DND-41 (cell line): ENCODE data around the gene LRP6.

Experiments
- ATAC-seq: fragments of 200-7000 bp; cut with Tn5 transposase; 3 replicates; pipeline ENCODE4 v1.9.1; 2021; ENCODE audit warnings: low read depth; ENCODE audit not compliant: insufficient read depth
- DNase-seq: peaks from one replicate; pipeline ENCODE4 v3.0.0-alpha.2; 2020
- H2AFZ ChIP-seq: 2 replicates; pipeline ENCODE4 v1.6.0; 2012; ENCODE audit warnings: low read depth, low read length
- H3K27ac ChIP-seq: 2 replicates; pipeline ENCODE4 v1.5.1; 2012; ENCODE audit warnings: low read length, inconsistent platforms
- H3K27me3 ChIP-seq: fragments of 200-600 bp; sonication (generic); 2 replicates; pipeline ENCODE4 v1.6.0; 2012; ENCODE audit warnings: low read length, mild to moderate bottlenecking, inconsistent platforms; ENCODE audit not compliant: insufficient read depth, poor library complexity
- H3K36me3 ChIP-seq: 2 replicates; pipeline ENCODE4 v1.5.1; 2012; ENCODE audit warnings: low read length, inconsistent platforms; ENCODE audit not compliant: insufficient read depth
- H3K4me1 ChIP-seq: 2 replicates; pipeline ENCODE4 v1.5.1; 2012; ENCODE audit warnings: mild to moderate bottlenecking, low read length; ENCODE audit not compliant: insufficient read depth
- H3K4me2 ChIP-seq: 2 replicates; pipeline ENCODE4 v1.6.0; 2012; ENCODE audit warnings: mild to moderate bottlenecking, moderate library complexity, low read length, inconsistent platforms; ENCODE audit not compliant: insufficient read depth
- H3K4me3 ChIP-seq, 2 experiments: fragments of 200-600 bp in 1 of 2; shearing (Covaris generic) in 1 of 2; 2 replicates each; pipeline ENCODE4 v1.5.1; 2012 to 2016; ENCODE audit warnings: inconsistent platforms in 2 of 2, low read length in 2 of 2, mild to moderate bottlenecking in 2 of 2, low read depth in 1 of 2, moderate library complexity in 1 of 2
- H3K79me2 ChIP-seq: 2 replicates; pipeline ENCODE4 v1.6.0; 2012; ENCODE audit warnings: low read length, inconsistent platforms; ENCODE audit not compliant: insufficient read depth
- H3K9ac ChIP-seq: 2 replicates; pipeline ENCODE4 v1.6.0; 2012; ENCODE audit warnings: low read depth, mild to moderate bottlenecking, inconsistent platforms, low read length, moderate library complexity
- H3K9me3 ChIP-seq: 2 replicates; pipeline ENCODE4 v1.5.1; 2012; ENCODE audit warnings: low read length, moderate library complexity, mild to moderate bottlenecking, inconsistent platforms; ENCODE audit not compliant: insufficient read depth, severe bottlenecking
- H4K20me1 ChIP-seq: 2 replicates; pipeline ENCODE4 v1.6.0; 2012; ENCODE audit warnings: low read length; ENCODE audit not compliant: insufficient read depth
- EZH2 ChIP-seq: IDR thresholded peaks from 3 replicates; pipeline ENCODE4 v1.6.1; 2012; ENCODE audit warnings: borderline replicate concordance, low read depth, mild to moderate bottlenecking, moderate library complexity, low read length, inconsistent platforms; ENCODE audit not compliant: severe bottlenecking
- TF ChIP-seq, protein P1 (sequence below): IDR thresholded peaks from 2 replicates; pipeline ENCODE4 v1.5.1; 2012; ENCODE audit warnings: borderline replicate concordance, low read length, moderate library complexity, mild to moderate bottlenecking; ENCODE audit not compliant: poor library complexity, severe bottlenecking; ENCODE audit errors: extremely low read depth

The LRP6 gene

GRCh38 chr12:12209043-12209442 is 57.8 kb downstream of the LRP6 start:
- no peak overlapping the region for H3K4me3 ChIP-seq
- TF ChIP-seq EZH2 = no peak
- TF ChIP-seq, protein P1, sequence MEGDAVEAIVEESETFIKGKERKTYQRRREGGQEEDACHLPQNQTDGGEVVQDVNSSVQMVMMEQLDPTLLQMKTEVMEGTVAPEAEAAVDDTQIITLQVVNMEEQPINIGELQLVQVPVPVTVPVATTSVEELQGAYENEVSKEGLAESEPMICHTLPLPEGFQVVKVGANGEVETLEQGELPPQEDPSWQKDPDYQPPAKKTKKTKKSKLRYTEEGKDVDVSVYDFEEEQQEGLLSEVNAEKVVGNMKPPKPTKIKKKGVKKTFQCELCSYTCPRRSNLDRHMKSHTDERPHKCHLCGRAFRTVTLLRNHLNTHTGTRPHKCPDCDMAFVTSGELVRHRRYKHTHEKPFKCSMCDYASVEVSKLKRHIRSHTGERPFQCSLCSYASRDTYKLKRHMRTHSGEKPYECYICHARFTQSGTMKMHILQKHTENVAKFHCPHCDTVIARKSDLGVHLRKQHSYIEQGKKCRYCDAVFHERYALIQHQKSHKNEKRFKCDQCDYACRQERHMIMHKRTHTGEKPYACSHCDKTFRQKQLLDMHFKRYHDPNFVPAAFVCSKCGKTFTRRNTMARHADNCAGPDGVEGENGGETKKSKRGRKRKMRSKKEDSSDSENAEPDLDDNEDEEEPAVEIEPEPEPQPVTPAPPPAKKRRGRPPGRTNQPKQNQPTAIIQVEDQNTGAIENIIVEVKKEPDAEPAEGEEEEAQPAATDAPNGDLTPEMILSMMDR = no peak
- no peak overlapping the region for H2AFZ ChIP-seq
- H3K27me3 ChIP-seq = no peaks in the 10 kb centered on the region
- H3K4me1 ChIP-seq = 0 out of 2 replicates have a peak, but pooled peaks cover 2% of the 10 kb centered on the region
- DNase-seq (no peak), ATAC-seq (no peak)
- H3K36me3 ChIP-seq = no peaks in the 10 kb centered on the region
- no peaks in the 10 kb centered on the region for H4K20me1 ChIP-seq
- no peaks in the 10 kb centered on the region for H3K9me3 ChIP-seq
- no peak overlapping the region for H3K9ac ChIP-seq
- H3K4me2 ChIP-seq = no peak overlapping the region
- no peaks in the 10 kb centered on the region for H3K79me2 ChIP-seq
- H3K27ac ChIP-seq = no peak overlapping the region

DNA sequence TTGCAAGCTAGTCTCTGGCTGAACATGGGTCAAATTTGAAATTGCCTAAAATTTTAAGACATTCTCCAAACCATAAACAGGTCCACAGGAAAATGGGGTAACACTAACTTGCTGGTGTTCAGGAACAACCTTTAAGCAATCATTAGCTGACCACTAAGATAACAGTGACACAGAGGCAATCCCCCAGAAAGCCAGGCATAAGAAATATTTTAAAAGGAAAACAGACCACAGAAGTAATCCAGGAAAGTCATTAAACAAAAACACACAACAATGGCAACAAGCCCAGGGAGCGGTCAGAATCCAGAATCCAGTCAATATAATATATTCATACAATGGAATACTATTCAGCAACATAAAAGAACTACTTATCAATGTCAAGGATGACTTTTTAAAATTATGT is 59.1 kb downstream of the LRP6 start:
- H3K27me3 ChIP-seq = no peaks in the 10 kb centered on the region
- H4K20me1 ChIP-seq = no peaks in the 10 kb centered on the region
- no peak for TF ChIP-seq EZH2
- TF ChIP-seq, protein P1 = no peak
- no peaks in the 10 kb centered on the region for H3K36me3 ChIP-seq
- no peaks in the 10 kb centered on the region for H3K79me2 ChIP-seq
- H3K4me2 ChIP-seq = no peak overlapping the region
- no peak overlapping the region for H2AFZ ChIP-seq
- H3K4me3 ChIP-seq = no peak overlapping the region
- H3K9me3 ChIP-seq = no peaks in the 10 kb centered on the region
- DNase-seq (no peak), ATAC-seq (no peak)
- 0 out of 2 replicates have a peak, but pooled peaks cover 2% of the 10 kb centered on the region for H3K4me1 ChIP-seq
- no peak overlapping the region for H3K9ac ChIP-seq
- H3K27ac ChIP-seq = no peak overlapping the region

- 0 out of 2 replicates have a peak, but pooled peaks cover 2% of the 10 kb centered on the region for H3K4me1 ChIP-seq
- DNase-seq = no peak
- H3K9me3 ChIP-seq = no peaks in the 10 kb centered on the region
- no peak overlapping the region for H3K4me2 ChIP-seq
- H3K27ac ChIP-seq = no peak overlapping the region
- H3K79me2 ChIP-seq = no peaks in the 10 kb centered on the region
- no peak for ATAC-seq
- no peak overlapping the region for H2AFZ ChIP-seq
- H4K20me1 ChIP-seq = no peaks in the 10 kb centered on the region
- H3K4me3 ChIP-seq = no peak overlapping the region
- TF ChIP-seq, protein P1 = no peak
- no peak for TF ChIP-seq EZH2
- H3K36me3 ChIP-seq = no peaks in the 10 kb centered on the region
- H3K27me3 ChIP-seq = no peaks in the 10 kb centered on the region
- no peak overlapping the region for H3K9ac ChIP-seq
Measured at GRCh38 chr12:12206776-12207388, 60.0 kb downstream of the LRP6 start.
